NCI-H446 treated with DMSO at 0.1 percent for 48 hours (cell line): Measurements from ENCODE around the gene SLC25A45.
"Not testable (repeated sequence)": the region's sequence is repeated elsewhere in the genome, so short reads cannot be mapped to it uniquely, and the experiment has no call there.

Experiments
- DNase-seq: peaks from one replicate; lab custom pipeline; 2025; lab: John Stamatoyannopoulos, UW

SLC25A45 gene

GRCh38 chr11:65420979-65421793, 38.7 kb upstream of the SLC25A45 start:
- DNase-seq: peak; percentile 94

- no peak for DNase-seq
These were observed 38.1 kb upstream of the SLC25A45 start for GRCh38 chr11:65420506-65420905.

- DNase-seq: peak; percentile 75
These were observed 37.5 kb upstream of the SLC25A45 start for GRCh38 chr11:65419772-65420481.

GRCh38 chr11:65419460-65419771, 37.0 kb upstream of the SLC25A45 start:
- DNase-seq: no peak

GRCh38 chr11:65418681-65419459, 36.4 kb upstream of the SLC25A45 start:
- peak; percentile 90 for DNase-seq

- no peak for DNase-seq
These were observed 35.9 kb upstream of the SLC25A45 start for GRCh38 chr11:65418431-65418680.

GRCh38 chr11:65417702-65418430, 35.4 kb upstream of the SLC25A45 start:
- DNase-seq: no peak

GRCh38 chr11:65416841-65417701, 34.6 kb upstream of the SLC25A45 start:
- no peak for DNase-seq

- DNase-seq: peak; percentile 63
These were observed 33.9 kb upstream of the SLC25A45 start for GRCh38 chr11:65416341-65416824.

GRCh38 chr11:65415499-65416340, 33.3 kb upstream of the SLC25A45 start:
- no peak for DNase-seq

- no peak for DNase-seq
These were observed 32.5 kb upstream of the SLC25A45 start for GRCh38 chr11:65414776-65415498.

GRCh38 chr11:65413077-65413664, 30.7 kb upstream of the SLC25A45 start:
- not testable (repeated sequence) for DNase-seq

GRCh38 chr11:65412271-65413076, 30.0 kb upstream of the SLC25A45 start:
- DNase-seq: no peak

GRCh38 chr11:65411681-65412070, 29.2 kb upstream of the SLC25A45 start:
- DNase-seq: no peak

- no peak for DNase-seq
These were observed 28.7 kb upstream of the SLC25A45 start for GRCh38 chr11:65410936-65411680.

- no peak for DNase-seq
These were observed 22.3 kb upstream of the SLC25A45 start for GRCh38 chr11:65404638-65405339.

GRCh38 chr11:65404210-65404609, 21.8 kb upstream of the SLC25A45 start:
- DNase-seq: no peak
